ENCODE results near the gene ATCAY. TPM values are rescaled to one million over a fixed set of nuclear protein-coding genes. Genes with fewer than 3 reads are reported as not detected.

The ATCAY gene
- polyA plus RNA-seq, 1 donor from 2014 or later = 73.8 TPM

- Histone ChIP-seq H3K27ac (ENCODE audit: low read length) (no peak overlapping the region), H3K9me2 (ENCODE audit: insufficient read depth, low read length) (no peaks in the 10 kb centered on the region), H3K27me3 (ENCODE audit: insufficient read depth, low read depth, low read length) (no peaks in the 10 kb centered on the region), H3K79me2 (replicated peaks; ENCODE audit: insufficient read depth, low read length) (peaks cover 20% of the 10 kb centered on the region), H3F3A (ENCODE audit: insufficient read depth, low read length, poor library complexity, severe bottlenecking) (no peaks in the 10 kb centered on the region), H3K4me3 (ENCODE audit: low read length) (no peak overlapping the region), H3K36me3 (ENCODE audit: insufficient read depth, low read length) (no peaks in the 10 kb centered on the region), H3K9ac (ENCODE audit: low read length) (no peak overlapping the region), H4K20me1 (ENCODE audit: insufficient read depth) (no peaks in the 10 kb centered on the region), H3K4me2 (ENCODE audit: low read length) (no peak overlapping the region), H3K9me3 (ENCODE audit: low read length) (no peaks in the 10 kb centered on the region), H2AFZ (ENCODE audit: low read depth, low read length) (no peak overlapping the region)
- TF ChIP-seq SMC3 (conservative IDR thresholded peaks at IDR 0.05; ENCODE audit: poor library complexity) (no peak), EP300 (conservative IDR thresholded peaks at IDR 0.05; ENCODE audit: poor library complexity, severe bottlenecking) (no peak), MXI1 (conservative IDR thresholded peaks at IDR 0.05; ENCODE audit: poor library complexity, severe bottlenecking) (no peak), EZH2 (IDR thresholded peaks at IDR 0.05; ENCODE audit: borderline replicate concordance, insufficient read depth, low read length, poor library complexity, severe bottlenecking) (no peak), RAD21 (conservative IDR thresholded peaks at IDR 0.05) (no peak), CTCF (IDR thresholded peaks at IDR 0.05; ENCODE audit: poor library complexity, severe bottlenecking) (no peak), REST (IDR thresholded peaks at IDR 0.05; ENCODE audit: borderline replicate concordance) (no peak), TAF1 (IDR thresholded peaks at IDR 0.05; ENCODE audit: low read depth) (no peak), POLR2AphosphoS5 (IDR thresholded peaks at IDR 0.05) (no peak)
These were observed 84.0 kb downstream of the ATCAY start for GRCh38 chr19:3964256-3965194.

GRCh38 chr19:3966051-3967017 is 85.8 kb downstream of the ATCAY start:
- no peaks in the 10 kb centered on the region for H4K20me1 ChIP-seq (ENCODE audit: insufficient read depth)
- H3K4me3 ChIP-seq (ENCODE audit: low read length) = no peak overlapping the region
- no peaks in the 10 kb centered on the region for H3K36me3 ChIP-seq (ENCODE audit: insufficient read depth, low read length)
- peaks cover 33% of the 10 kb centered on the region for H3K79me2 ChIP-seq (replicated peaks; ENCODE audit: insufficient read depth, low read length)
- H3K27me3 ChIP-seq (ENCODE audit: insufficient read depth, low read depth, low read length) = no peaks in the 10 kb centered on the region
- H3K9ac ChIP-seq (ENCODE audit: low read length) = no peak overlapping the region
- no peaks in the 10 kb centered on the region for H3K9me3 ChIP-seq (ENCODE audit: low read length)
- no peak overlapping the region for H3K4me2 ChIP-seq (ENCODE audit: low read length)
- no peaks in the 10 kb centered on the region for H3F3A ChIP-seq (ENCODE audit: insufficient read depth, low read length, poor library complexity, severe bottlenecking)
- H3K9me2 ChIP-seq (ENCODE audit: insufficient read depth, low read length) = no peaks in the 10 kb centered on the region
- H2AFZ ChIP-seq (ENCODE audit: low read depth, low read length) = no peak overlapping the region
- TF ChIP-seq SMC3 (conservative IDR thresholded peaks at IDR 0.05; ENCODE audit: poor library complexity) = no peak
- TF ChIP-seq TAF1 (IDR thresholded peaks at IDR 0.05; ENCODE audit: low read depth) = no peak
- TF ChIP-seq RAD21 (conservative IDR thresholded peaks at IDR 0.05) = no peak
- TF ChIP-seq EZH2 (IDR thresholded peaks at IDR 0.05; ENCODE audit: borderline replicate concordance, insufficient read depth, low read length, poor library complexity, severe bottlenecking) = no peak
- no peak for TF ChIP-seq CTCF (IDR thresholded peaks at IDR 0.05; ENCODE audit: poor library complexity, severe bottlenecking)
- no peak for TF ChIP-seq EP300 (conservative IDR thresholded peaks at IDR 0.05; ENCODE audit: poor library complexity, severe bottlenecking)
- no peak for TF ChIP-seq MXI1 (conservative IDR thresholded peaks at IDR 0.05; ENCODE audit: poor library complexity, severe bottlenecking)
- TF ChIP-seq REST (IDR thresholded peaks at IDR 0.05; ENCODE audit: borderline replicate concordance) = no peak
- TF ChIP-seq POLR2AphosphoS5 (IDR thresholded peaks at IDR 0.05) = no peak
- no peak overlapping the region for H3K27ac ChIP-seq (ENCODE audit: low read length)
